Esophagus muscularis mucosa (tissue), 4 donors: Measurements from ENCODE around the gene PRKN. TPM values are rescaled to one million over a fixed set of nuclear protein-coding genes. Genes with fewer than 3 reads are reported as not detected.

Experiments
- DNase-seq: peaks from one replicate; pipeline ENCODE4 v3.0.0-alpha.2; 2017; ENCODE audit errors: extremely low spot score
- H3K27ac ChIP-seq, 4 donors: fragments of 200-600 bp; sonication (generic); replicated peaks in 1 of 4; 1 replicate in 3 of 4; 2 replicates in 1 of 4; pipeline ENCODE4 v1.5.1; 2016 to 2019; ENCODE audit warnings: mild to moderate bottlenecking in 1 of 4
- H3K27me3 ChIP-seq, 4 donors: fragments of 200-600 bp; sonication (generic); one replicate each; pipeline versions ENCODE4 v1.5.1 to v1.6.0; 2016 to 2019
- H3K36me3 ChIP-seq, 4 donors: fragments of 200-600 bp; sonication (generic); one replicate each; pipeline ENCODE4 v1.5.1; 2016 to 2019
- H3K4me1 ChIP-seq, 4 donors: fragments of 200-600 bp; sonication (generic); one replicate each; pipeline ENCODE4 v1.5.1; 2016 to 2019
- H3K4me3 ChIP-seq, 4 donors: fragments of 200-600 bp; sonication (generic); 1 replicate in 2 of 4; 2 replicates in 2 of 4; pipeline ENCODE4 v1.5.1; 2016 to 2019; ENCODE audit warnings: mild to moderate bottlenecking in 4 of 4, moderate library complexity in 1 of 4
- H3K9me3 ChIP-seq, 4 donors: fragments of 200-600 bp; sonication (generic); 1 replicate in 3 of 4; 2 replicates in 1 of 4; pipeline ENCODE4 v1.5.1; 2016 to 2019
- EP300 ChIP-seq: sonication (generic); formaldehyde crosslinking; IDR thresholded peaks from one replicate; pipeline ENCODE4 v1.6.1; 2017; ENCODE audit warnings: antibody characterized with exemption
- POLR2A ChIP-seq: fragments of 450-650 bp; IDR thresholded peaks from one replicate; pipeline ENCODE4 v1.6.1; 2017; ENCODE audit warnings: antibody characterized with exemption, moderate library complexity, mild to moderate bottlenecking, low read depth
- POLR2AphosphoS5 ChIP-seq, 2 donors: sonication (generic); formaldehyde crosslinking; IDR thresholded peaks; one replicate each; pipeline ENCODE4 v1.6.1; 2017; ENCODE audit warnings: antibody characterized with exemption in 2 of 2
- WGBS: methylation state at CpG from one replicate; pipeline ENCODE4 v1.1.5; 2018; 5-methylcytosine and 5-hydroxymethylcytosine counted together
- intact Hi-C: fragments of 100-400 bp; cut with DNase I; formaldehyde crosslinking; loops from one replicate; pipeline ENCODE4 v1.15.1; 2023
- total RNA-seq, 4 donors: library from RNA; depleted of rRNA; stranded (reverse); fragments of >200 nt; gene quantifications; one replicate each; pipeline versions ENCODE4 v1.1.0 to v1.2.1, GENCODE V29; 2016
- TF ChIP-seq, protein P1 (sequence below), 3 experiments: fragments of 200-600 bp in 2 of 3; fragments of 450-650 bp in 1 of 3; sonication (generic) in 2 of 3; IDR thresholded peaks; one replicate each; pipeline ENCODE4 v1.5.1; 2017 to 2019; ENCODE audit warnings: antibody characterized with exemption in 3 of 3, mild to moderate bottlenecking in 2 of 3, moderate library complexity in 1 of 3

Gene PRKN
- total RNA-seq, 4 donors from 2014 or later = 9.6 to 14.5 (median 10.8) TPM

- peaks cover 0 to 3% (median 0%) of the 10 kb centered on the region in 4 donors for H3K4me1 ChIP-seq
- no peak overlapping the region for H3K4me3 ChIP-seq
- H3K36me3 ChIP-seq = no peaks in the 10 kb centered on the region
- no peaks in the 10 kb centered on the region for H3K9me3 ChIP-seq
- intact Hi-C loops = no loop called here
- TF ChIP-seq, protein P1, sequence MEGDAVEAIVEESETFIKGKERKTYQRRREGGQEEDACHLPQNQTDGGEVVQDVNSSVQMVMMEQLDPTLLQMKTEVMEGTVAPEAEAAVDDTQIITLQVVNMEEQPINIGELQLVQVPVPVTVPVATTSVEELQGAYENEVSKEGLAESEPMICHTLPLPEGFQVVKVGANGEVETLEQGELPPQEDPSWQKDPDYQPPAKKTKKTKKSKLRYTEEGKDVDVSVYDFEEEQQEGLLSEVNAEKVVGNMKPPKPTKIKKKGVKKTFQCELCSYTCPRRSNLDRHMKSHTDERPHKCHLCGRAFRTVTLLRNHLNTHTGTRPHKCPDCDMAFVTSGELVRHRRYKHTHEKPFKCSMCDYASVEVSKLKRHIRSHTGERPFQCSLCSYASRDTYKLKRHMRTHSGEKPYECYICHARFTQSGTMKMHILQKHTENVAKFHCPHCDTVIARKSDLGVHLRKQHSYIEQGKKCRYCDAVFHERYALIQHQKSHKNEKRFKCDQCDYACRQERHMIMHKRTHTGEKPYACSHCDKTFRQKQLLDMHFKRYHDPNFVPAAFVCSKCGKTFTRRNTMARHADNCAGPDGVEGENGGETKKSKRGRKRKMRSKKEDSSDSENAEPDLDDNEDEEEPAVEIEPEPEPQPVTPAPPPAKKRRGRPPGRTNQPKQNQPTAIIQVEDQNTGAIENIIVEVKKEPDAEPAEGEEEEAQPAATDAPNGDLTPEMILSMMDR (IDR thresholded peaks at IDR 0.05) = no peak
- TF ChIP-seq POLR2A (no peak), POLR2AphosphoS5 (IDR thresholded peaks at IDR 0.05) (no peak), EP300 (no peak)
- no peaks in the 10 kb centered on the region for H3K27me3 ChIP-seq
- DNase-seq = no peak
- H3K27ac ChIP-seq = no peak overlapping the region
- 92% methylated on average over 2 of the region's 2 CpGs for WGBS
These were observed 83.4 kb downstream of the PRKN start for GRCh38 chr6:162644153-162644552.

DNA sequence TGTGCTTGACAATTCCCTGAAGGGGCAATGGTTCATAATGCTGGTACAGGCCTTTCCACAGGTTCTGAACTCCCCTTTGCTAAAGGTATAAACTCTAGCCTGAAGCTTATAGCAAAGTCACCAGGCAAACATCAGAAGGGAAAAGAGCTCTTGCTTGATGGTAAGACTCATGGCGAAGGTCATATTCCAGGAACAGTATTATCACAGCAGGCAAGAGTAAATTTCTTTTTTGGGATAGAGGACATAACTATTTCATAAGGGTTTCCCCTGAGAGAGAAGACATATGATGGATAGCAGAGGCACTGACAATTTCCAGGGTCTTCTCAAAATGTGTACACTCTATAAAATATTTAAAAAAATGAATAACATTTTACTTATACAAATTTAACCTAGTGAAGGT, 86.8 kb downstream of the PRKN start:
- intact Hi-C loops = no loop called here
- Histone ChIP-seq H3K9me3 (no peaks in the 10 kb centered on the region), H3K27ac (no peak overlapping the region), H3K36me3 (no peaks in the 10 kb centered on the region), H3K4me3 (no peak overlapping the region), H3K4me1 (peaks cover 0 to 7% (median 3%) of the 10 kb centered on the region in 4 donors), H3K27me3 (no peaks in the 10 kb centered on the region)
- 100% methylated on average over 1 of the region's 1 CpG for WGBS
- TF ChIP-seq EP300 (no peak), POLR2AphosphoS5 (IDR thresholded peaks at IDR 0.05) (no peak), POLR2A (no peak)
- TF ChIP-seq, protein P1 (IDR thresholded peaks at IDR 0.05) = no peak
- no peak for DNase-seq

DNA sequence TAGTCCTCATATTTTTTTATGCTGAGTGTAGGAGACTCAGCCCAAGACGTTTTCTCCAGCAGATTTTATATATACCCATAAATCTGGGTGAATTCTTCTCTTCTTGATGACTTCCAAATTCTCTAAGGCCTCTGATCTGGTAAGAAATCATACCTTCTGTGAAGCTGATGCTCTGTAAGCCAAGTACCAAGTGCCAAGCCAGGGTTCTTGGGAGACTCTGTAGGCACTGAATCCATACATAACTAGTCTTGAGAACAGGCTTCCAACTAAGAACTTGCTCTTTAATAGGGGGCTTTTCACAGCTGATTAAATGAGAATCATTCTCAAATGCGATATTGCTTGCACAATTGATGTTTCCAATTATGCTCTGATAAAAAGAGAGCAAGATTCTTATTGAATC, 87.6 kb downstream of the PRKN start:
- TF ChIP-seq POLR2A (no peak), EP300 (no peak), POLR2AphosphoS5 (IDR thresholded peaks at IDR 0.05) (no peak)
- TF ChIP-seq, protein P1 (IDR thresholded peaks at IDR 0.05) = no peak
- no peak overlapping the region for H3K4me3 ChIP-seq
- H3K36me3 ChIP-seq = no peaks in the 10 kb centered on the region
- no peaks in the 10 kb centered on the region for H3K27me3 ChIP-seq
- DNase-seq = no peak
- peaks cover 0 to 9% (median 3%) of the 10 kb centered on the region in 4 donors for H3K4me1 ChIP-seq
- no peak overlapping the region for H3K27ac ChIP-seq
- 90% methylated on average over 2 of the region's 2 CpGs for WGBS
- H3K9me3 ChIP-seq = no peaks in the 10 kb centered on the region
- intact Hi-C loops = no loop called here

DNA sequence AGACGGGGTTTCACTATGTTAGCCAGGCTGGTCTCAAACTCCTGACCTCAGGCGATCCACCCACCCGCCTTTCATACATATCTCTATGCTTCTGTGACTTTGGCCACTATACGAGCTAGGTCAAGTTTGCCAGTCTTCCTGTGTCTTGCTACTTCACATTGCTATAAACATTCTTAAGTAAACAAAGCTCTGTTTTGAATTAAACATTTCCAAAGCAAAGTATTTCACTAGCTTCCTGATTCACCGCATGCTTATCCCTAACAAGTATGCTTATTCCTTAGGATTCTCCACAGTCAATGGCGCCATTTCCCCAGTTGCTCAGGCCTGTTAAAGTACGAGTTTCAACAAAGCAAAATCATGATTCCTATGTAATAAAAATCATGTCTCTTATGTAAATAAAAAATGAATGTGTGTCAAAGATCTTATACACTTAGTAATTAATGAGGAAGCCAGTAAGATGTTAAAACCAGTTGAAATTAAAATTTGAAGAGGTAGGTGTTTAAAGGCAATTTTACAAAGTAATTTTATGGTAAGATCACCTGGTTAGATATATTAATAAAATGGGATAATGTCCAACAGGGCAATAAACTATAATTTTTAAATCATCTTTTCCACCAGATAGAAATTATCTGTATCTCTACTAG, 88.5 kb downstream of the PRKN start:
- Histone ChIP-seq H3K4me3 (no peak overlapping the region), H3K9me3 (no peaks in the 10 kb centered on the region), H3K27ac (no peak overlapping the region), H3K27me3 (no peaks in the 10 kb centered on the region), H3K36me3 (no peaks in the 10 kb centered on the region), H3K4me1 (peaks cover 0 to 9% (median 3%) of the 10 kb centered on the region in 4 donors)
- TF ChIP-seq, protein P1 (IDR thresholded peaks at IDR 0.05) = no peak
- no peak for TF ChIP-seq POLR2AphosphoS5 (IDR thresholded peaks at IDR 0.05)
- TF ChIP-seq EP300 = no peak
- TF ChIP-seq POLR2A = no peak
- intact Hi-C loops = no loop called here
- 81% methylated on average over 7 of the region's 7 CpGs for WGBS
- no peak for DNase-seq

GRCh38 chr6:162637317-162637716, 90.2 kb downstream of the PRKN start:
- Histone ChIP-seq H3K36me3 (no peaks in the 10 kb centered on the region), H3K27me3 (no peaks in the 10 kb centered on the region), H3K9me3 (no peaks in the 10 kb centered on the region), H3K27ac (no peak overlapping the region), H3K4me3 (no peak overlapping the region), H3K4me1 (peaks cover 0 to 9% (median 2%) of the 10 kb centered on the region in 4 donors)
- intact Hi-C loops = no loop called here
- no peak for DNase-seq
- WGBS = 95% methylated on average over 2 of the region's 2 CpGs
- TF ChIP-seq POLR2A (no peak), EP300 (no peak), POLR2AphosphoS5 (IDR thresholded peaks at IDR 0.05) (no peak)
- TF ChIP-seq, protein P1 (IDR thresholded peaks at IDR 0.05) = no peak
